ENCODE measurements around the gene FUT3.
"Not testable (repeated sequence)": the region's sequence is repeated elsewhere in the genome, so short reads cannot be mapped to it uniquely, and the experiment has no call there.

Gene FUT3

DNA sequence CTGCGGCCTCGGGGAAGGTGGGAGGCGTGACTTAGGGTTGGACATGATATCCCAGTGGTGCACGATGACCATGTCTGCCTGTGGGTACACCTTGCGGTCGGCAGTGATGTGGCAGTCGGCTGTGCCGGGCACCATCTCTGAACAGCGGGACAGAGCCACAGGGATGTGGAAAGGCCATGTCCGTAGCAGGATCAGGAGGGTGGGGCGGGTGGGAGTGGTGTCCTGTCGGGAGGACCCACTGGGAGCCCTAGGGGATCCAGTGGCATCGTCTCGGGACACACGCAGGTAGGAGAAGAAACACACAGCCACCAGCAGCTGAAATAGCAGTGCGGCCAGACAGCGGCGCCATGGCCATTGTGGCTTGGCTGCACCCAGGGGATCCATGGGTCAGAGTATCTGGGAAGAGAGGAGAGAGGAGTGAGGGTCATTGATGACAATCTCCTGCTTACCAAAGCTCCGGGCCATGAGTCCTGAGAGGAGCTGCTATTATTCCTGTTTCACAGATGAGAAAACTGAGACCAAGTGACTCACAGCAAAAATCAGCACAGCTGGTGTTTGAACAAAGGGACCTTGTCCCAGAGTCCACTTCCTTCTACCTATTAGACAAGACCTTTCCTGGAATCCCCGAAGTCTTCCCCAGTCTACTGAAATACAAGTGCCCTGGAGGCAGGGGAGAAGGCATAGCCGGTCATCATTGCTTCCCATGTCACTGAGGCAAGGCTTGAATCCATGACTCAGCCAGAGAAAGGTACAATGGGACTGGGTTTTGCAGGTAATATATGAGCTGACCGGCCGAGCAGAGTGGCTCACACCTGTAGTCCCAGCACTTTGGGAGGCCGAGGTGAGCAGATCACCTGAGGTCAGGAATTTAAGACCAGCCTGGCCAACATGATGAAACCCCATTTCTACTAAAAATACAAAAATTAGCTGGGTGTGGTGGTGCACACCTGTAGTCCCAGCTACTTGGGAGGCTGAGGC is 6.5 kb downstream of the FUT3 start:
- Mint-ChIP-seq H3K27me3 (peaks cover 9% of the 10 kb centered on the region), H3K4me3 (no peak overlapping the region), H3K4me1 (no peaks in the 10 kb centered on the region), H3K36me3 (no peaks in the 10 kb centered on the region), H3K27ac (no peak overlapping the region), H3K9me3 (no peaks in the 10 kb centered on the region)
- ATAC-seq (ENCODE audit: low read depth) = no peak
- DNase-seq (ENCODE audit: low spot score in 2 of 2) = no peak

DNA sequence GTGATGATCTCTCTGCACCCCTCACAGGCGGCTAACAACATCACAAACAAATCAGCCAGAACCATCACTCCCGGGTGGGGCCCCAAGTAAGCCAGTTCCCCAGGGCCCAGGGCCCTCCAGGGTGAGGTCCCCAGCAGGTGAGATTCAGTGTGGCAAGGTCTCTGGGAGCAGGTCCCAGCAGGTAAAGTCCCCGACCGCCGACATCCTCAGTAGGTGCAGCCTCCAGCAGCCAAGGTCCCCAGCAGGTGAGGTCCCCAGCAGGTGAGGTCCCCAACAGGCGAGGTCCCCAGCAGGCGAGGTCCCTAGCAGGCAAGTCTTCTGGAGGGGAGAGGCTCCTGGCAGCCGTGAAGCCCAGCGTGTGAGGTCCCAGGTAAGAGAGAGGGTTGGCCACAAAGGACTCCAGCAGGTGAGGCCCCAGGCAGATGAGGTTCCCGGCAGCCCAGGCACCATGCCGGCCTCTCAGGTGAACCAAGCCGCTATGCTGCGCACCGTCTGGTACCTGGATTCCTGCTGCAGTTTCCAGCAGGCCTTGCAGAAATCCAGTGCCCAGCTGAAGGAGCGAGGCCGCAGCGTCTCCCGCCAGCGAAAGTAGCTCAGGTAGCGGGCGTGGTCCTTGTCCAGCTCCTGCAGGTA is 7.8 kb downstream of the FUT3 start:
- no peak for DNase-seq (ENCODE audit: low spot score in 2 of 2)
- H3K27me3 Mint-ChIP-seq = peaks cover 10% of the 10 kb centered on the region
- H3K36me3 Mint-ChIP-seq = no peaks in the 10 kb centered on the region
- H3K4me1 Mint-ChIP-seq = peaks cover 2% of the 10 kb centered on the region
- no peak overlapping the region for H3K4me3 Mint-ChIP-seq
- H3K9me3 Mint-ChIP-seq = no peaks in the 10 kb centered on the region
- no peak for ATAC-seq (ENCODE audit: low read depth)
- H3K27ac Mint-ChIP-seq = no peak overlapping the region

DNA sequence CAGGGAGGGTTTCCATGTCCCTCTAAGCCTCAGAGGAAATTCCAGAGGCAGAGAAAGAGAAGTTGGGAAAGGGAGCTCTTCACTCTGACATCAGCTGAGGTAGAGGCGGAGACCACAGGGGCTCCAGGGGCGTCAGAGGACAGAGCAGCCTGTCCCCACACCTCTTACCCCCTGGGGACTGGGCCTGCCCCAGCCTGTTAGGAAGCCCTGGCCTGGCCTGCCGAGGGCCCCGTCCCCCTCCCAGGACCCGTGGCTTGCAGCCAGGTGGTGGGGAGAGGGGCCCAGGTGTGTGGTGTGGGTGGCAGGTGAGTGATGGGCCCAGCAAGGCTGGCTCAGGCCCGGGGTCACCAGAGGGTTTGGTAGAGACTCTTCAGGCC is 9.5 kb downstream of the FUT3 start:
- H3K27me3 Mint-ChIP-seq = peaks cover 14% of the 10 kb centered on the region
- not testable (repeated sequence) for ATAC-seq (ENCODE audit: low read depth); H3K9me3 Mint-ChIP-seq; H3K27ac Mint-ChIP-seq; H3K4me3 Mint-ChIP-seq; DNase-seq (ENCODE audit: low spot score in 2 of 2); H3K36me3 Mint-ChIP-seq; H3K4me1 Mint-ChIP-seq

DNA sequence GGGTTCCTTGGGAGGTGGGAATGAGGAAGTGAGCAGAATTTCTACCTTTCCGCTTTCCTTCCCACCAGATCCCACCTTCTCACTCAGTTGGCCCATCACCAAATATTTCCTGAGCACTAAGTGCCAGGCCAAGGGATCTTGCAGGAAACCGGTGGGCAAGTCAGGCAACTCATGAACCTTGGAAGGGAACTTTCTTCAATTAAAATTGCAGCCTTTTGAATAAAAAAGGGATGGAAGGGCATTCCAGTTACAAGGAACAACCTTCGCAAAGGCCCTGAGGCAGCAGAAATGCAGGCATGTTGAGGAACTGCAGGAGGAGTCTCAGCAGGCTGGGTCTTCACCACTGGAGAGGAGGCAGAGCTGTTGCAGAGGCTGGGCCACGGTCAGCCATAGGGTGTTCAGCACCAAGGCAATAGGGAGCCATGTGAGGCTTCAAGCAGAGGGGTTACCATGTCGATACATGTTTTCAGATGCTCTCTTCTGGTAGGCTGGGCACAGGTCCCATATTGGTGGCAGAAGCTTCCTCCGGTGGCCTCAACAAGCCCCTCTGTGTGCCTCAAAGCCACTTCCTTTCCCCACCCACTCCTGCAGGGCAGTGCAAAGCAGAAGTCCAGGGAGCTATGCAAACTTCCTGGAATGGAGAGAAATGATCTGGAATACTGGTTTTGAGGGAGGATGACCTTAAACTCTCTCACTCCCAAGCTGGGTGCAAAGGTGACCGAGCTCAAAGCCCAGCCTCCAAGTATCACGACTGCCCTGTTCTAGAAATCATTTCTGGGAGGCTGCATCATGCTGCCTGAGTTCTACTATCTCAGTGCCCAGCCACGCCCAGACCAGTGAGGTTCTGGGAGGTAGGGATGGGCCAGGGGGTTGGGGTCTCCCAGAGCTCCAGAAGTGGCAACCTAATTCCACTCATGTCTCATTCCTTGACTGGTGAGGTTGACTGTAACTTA is 11.9 kb downstream of the FUT3 start, which contains the start of gene FUT6:
FUT6 (minus strand) TSS at position 638 of the 953 bp plus-strand sequence. CDS start 7,135 bp downstream, outside the sequence.
- Mint-ChIP-seq H3K4me1 (peaks cover 2% of the 10 kb centered on the region), H3K27ac (no peak within 1 kb of the TSS), H3K4me3 (no peak within 1 kb of the TSS), H3K9me3 (no peaks in the 10 kb centered on the region), H3K36me3 (peaks cover 2% of the 10 kb centered on the region), H3K27me3 (peaks cover 12% of the 10 kb centered on the region)
- no peak for ATAC-seq (ENCODE audit: low read depth)
- no peak for DNase-seq (ENCODE audit: low spot score in 2 of 2)

DNA sequence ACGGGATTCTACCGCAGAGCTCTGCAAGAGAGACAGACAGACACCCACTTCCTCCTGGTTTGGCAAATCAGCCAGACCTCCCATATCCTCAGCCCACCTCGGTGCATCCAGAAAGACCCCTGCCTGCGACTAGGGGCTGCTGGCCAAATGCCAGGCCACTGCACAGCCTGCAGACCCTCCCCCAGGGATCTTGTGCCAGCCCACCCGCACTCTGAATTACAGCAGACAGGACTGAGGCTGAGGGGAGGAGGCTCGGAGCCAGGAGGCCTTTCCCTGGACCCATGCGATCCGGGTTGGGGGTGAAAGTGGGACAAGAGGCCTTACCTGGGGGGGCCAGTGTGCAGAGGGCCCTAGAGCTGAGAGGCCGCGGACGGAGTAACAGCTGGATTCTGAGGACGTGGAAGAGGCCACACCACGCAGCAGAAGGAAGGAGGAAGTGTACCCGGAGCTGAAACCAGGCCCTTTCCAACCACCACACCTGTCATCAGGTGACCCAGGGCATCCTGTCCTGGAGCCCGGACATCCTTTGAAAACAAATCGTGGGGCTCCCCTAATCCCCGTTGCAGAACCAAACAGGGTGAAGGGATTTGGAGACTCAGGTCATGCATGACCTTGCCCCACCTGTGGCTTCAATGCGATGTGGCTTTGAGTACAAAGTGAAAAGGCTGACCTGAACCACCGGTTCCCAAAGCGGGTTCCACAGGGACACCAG is 12.7 kb downstream of the FUT3 start:
- H3K4me3 Mint-ChIP-seq = no peak overlapping the region
- DNase-seq (ENCODE audit: low spot score in 2 of 2) (no peak), ATAC-seq (ENCODE audit: low read depth) (no peak)
- peaks cover 2% of the 10 kb centered on the region for H3K36me3 Mint-ChIP-seq
- H3K27me3 Mint-ChIP-seq = peaks cover 12% of the 10 kb centered on the region
- H3K27ac Mint-ChIP-seq = no peak overlapping the region
- H3K9me3 Mint-ChIP-seq = no peaks in the 10 kb centered on the region
- H3K4me1 Mint-ChIP-seq = peaks cover 2% of the 10 kb centered on the region

DNA sequence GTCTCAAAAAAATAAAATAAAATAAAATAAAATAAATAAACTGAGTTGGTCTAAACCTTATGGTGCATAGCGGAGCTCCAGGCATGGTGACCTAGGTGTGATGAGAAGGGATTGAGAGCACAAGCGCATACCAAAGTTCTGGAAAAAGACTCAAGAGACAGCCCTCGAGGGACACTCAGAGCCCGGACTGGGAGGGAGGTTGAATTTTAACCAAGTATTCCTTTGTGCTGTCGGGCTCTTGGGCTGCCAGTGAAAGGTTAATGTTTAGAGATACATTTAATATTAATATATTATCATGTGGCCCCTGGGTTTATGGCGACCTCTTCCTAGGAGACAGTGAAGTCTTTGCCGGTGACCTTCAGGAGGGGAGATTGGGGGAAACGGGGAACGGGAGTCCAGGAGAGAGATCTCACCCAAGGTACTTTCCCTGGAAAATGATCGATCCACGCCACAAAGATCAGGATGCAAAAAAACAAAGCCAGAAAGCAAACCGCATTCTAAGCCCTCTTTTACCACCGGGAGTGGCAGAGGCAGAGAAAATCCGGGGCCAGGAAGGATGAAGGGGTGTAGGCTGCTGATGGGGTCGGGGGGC is 13.4 kb downstream of the FUT3 start:
- no peak overlapping the region for H3K27ac Mint-ChIP-seq
- H3K4me3 Mint-ChIP-seq = no peak overlapping the region
- H3K27me3 Mint-ChIP-seq = peaks cover 9% of the 10 kb centered on the region
- DNase-seq (ENCODE audit: low spot score in 2 of 2) (no peak), ATAC-seq (ENCODE audit: low read depth) (no peak)
- no peaks in the 10 kb centered on the region for H3K9me3 Mint-ChIP-seq
- H3K36me3 Mint-ChIP-seq = peaks cover 2% of the 10 kb centered on the region
- peaks cover 2% of the 10 kb centered on the region for H3K4me1 Mint-ChIP-seq

DNA sequence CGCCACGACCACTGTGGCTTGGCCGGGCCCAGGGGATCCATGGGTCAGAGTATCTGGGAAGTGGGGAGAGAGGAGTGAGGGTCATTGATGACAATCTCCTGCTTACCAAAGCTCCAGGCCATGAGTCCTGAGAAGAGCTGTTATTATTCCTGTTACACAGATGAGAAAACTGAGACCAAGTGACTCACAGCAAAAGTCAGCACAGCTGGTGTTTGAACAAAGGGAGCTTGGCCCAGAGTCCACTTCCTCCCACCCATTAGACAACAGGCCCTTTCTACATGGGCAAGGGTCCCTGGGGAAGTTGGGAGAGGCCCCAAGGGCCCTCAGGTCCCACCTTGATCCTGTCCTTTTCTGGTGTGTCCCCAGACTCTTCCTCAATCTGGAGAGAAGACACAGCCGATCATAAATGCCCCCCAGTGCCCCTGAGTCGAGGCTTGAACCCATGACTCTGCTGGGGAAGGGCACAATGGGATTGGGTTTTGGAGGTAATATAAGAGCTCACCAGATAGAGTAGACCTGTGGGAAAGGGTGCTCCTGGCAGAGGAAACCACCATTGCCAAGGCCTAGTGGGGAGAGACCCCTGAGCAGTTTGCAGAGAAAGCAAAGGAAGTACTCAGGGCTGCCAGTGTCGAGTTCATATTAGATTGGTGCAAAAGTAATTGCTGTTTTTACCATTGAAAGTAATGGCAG is 18.6 kb downstream of the FUT3 start:
- Mint-ChIP-seq H3K36me3 (no peaks in the 10 kb centered on the region), H3K9me3 (no peaks in the 10 kb centered on the region), H3K27me3 (peaks cover 13% of the 10 kb centered on the region)

DNA sequence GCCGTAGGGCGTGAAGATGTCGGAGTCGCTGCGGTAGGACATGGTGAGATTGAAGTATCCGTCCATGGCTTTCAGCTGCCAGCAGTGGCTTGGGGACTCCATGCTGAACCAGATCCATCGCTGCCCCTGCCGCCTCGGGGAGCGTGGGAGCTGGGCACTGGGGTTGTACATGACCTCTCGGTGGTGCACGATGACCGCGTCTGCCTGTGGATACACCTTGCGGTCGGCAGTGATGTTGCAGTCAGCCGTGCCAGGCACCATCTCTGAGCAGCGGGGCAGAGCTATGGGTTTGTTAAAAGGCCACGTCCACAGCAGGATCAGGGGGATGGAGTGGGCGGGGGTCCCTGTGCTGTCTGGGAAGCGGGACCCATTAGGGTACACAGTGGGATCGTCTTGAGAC is 19.2 kb downstream of the FUT3 start:
- H3K27ac Mint-ChIP-seq = no peak overlapping the region
- H3K27me3 Mint-ChIP-seq = peaks cover 15% of the 10 kb centered on the region
- no peak for ATAC-seq (ENCODE audit: low read depth)
- no peak for DNase-seq (ENCODE audit: low spot score in 2 of 2)
- H3K9me3 Mint-ChIP-seq = peaks cover 1% of the 10 kb centered on the region
- H3K36me3 Mint-ChIP-seq = peaks cover 2% of the 10 kb centered on the region
- H3K4me1 Mint-ChIP-seq = peaks cover 7% of the 10 kb centered on the region
- no peak overlapping the region for H3K4me3 Mint-ChIP-seq

More for the DNA sequence above, 18.6 kb downstream of the FUT3 start:
- Mint-ChIP-seq H3K27ac (no peak overlapping the region), H3K4me3 (no peak overlapping the region), H3K4me1 (peaks cover 4% of the 10 kb centered on the region)
- DNase-seq (ENCODE audit: low spot score in 2 of 2) = no peak
- no peak for ATAC-seq (ENCODE audit: low read depth)

DNA sequence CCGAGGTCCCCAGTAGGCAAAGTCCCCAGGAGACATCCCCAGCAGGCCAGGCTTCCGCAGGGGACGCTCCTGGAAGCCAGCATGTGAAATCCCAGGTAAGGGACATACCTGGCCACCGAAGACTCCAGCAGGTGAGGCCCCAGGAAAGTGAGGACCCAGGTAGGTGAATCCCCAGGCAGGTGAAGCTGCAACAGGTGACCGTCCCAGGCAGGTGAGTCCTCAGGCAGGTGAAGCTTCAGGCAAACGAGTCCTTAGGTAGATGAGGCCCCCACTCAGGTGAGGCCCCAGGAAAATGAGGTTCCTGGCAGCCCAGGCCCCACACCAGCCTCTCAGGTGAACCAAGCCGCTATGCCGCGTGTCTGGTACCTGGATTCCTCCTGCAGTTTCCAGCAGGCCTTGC is 20.1 kb downstream of the FUT3 start:
- no peak overlapping the region for H3K27ac Mint-ChIP-seq
- H3K4me3 Mint-ChIP-seq = no peak overlapping the region
- no peak for DNase-seq (ENCODE audit: low spot score in 2 of 2)
- peaks cover 2% of the 10 kb centered on the region for H3K36me3 Mint-ChIP-seq
- H3K4me1 Mint-ChIP-seq = peaks cover 8% of the 10 kb centered on the region
- H3K27me3 Mint-ChIP-seq = peaks cover 16% of the 10 kb centered on the region
- no peak for ATAC-seq (ENCODE audit: low read depth)
- peaks cover 2% of the 10 kb centered on the region for H3K9me3 Mint-ChIP-seq

DNA sequence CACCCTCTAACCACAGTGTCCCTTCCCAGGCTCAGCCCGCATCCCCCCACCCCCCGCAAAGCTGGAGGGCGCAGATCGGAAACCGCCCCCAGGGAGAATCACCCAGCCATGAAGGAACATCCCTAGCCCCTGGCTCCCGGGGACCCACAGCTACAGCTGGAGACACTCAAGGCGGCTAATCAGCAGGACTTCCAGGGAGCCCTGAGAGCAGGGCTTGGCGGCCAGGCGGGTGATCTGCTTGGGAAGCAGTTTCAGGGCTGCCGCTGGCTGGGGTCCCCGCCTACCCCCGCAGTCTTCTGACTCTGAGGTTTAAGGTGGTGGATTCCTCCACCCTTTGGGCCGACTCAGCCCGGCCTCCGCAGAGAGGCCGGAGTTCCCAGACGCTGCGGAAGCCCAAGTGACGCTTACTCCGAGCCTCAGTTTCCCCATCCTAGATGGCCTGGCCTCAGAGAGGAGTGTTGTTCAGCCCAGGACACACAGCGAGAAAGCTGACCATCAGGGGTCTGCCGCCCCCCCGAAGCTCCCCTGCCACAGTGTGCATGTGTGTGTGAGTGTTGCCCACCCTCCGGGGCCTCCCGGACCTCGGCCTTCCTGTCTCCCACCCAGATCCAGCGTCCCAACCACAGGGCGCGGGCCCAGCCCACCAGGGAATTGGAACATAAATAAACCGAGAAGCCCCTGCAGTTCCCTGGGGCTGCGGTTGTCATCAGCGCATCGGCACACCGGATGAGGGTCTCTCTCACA is 21.5 kb downstream of the FUT3 start:
- H3K9me3 Mint-ChIP-seq = peaks cover 2% of the 10 kb centered on the region
- no peak for ATAC-seq (ENCODE audit: low read depth)
- H3K4me1 Mint-ChIP-seq = peaks cover 8% of the 10 kb centered on the region
- peaks cover 16% of the 10 kb centered on the region for H3K27me3 Mint-ChIP-seq
- no peak overlapping the region for H3K27ac Mint-ChIP-seq
- no peak for DNase-seq (ENCODE audit: low spot score in 2 of 2)
- no peak overlapping the region for H3K4me3 Mint-ChIP-seq
- peaks cover 2% of the 10 kb centered on the region for H3K36me3 Mint-ChIP-seq

DNA sequence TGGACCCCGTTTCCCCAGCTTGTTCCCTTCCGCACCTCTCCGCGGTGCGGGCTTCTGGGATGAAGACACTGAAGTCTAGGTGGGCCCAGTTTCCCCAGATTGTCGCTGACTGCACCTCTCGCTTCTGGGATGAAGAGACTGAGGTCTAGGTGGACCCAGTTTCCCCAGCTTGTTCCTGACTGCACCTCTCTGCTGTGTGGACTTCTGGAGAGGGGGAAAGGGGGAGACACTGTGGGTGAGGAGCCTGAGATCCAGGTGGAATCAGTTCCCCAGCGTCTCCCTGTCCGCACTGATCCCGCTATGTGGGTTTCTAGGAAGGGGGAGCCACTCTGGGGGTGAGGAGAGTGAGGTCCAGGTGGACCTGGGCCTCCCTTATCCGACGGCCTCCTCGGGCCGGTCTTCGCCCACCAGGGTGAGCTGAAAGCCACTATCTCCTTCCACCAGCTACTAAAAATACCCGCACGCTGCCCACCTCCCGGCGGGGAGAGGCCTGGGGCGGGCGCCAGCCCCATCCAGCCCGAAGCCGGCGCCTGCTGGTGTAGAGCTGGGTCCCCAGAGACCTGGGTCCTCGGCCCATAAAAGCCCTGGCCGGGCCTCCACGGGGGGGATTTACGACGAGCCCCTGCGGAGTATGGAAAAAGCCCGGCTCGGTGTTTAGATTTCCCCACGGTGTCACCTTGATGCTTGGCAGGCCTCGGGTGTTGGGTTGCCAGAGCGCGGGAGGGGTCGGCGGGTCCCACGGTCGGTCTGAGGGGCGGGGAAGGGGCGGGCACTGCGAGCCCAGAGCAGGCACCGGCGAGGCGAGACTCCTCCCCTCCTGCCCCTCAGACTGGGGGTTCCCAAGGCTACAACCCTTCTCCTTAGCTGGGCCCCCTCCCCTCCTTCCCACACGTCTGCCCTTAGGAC is 22.3 kb downstream of the FUT3 start:
- peak in 1 of 2 donors; percentile 24 for DNase-seq (ENCODE audit: low spot score in 2 of 2)
- H3K27ac Mint-ChIP-seq = peak overlapping the region; percentile 68
- H3K27me3 Mint-ChIP-seq = peaks cover 16% of the 10 kb centered on the region
- no peak for ATAC-seq (ENCODE audit: low read depth)
- H3K4me1 Mint-ChIP-seq = peaks cover 8% of the 10 kb centered on the region
- H3K36me3 Mint-ChIP-seq = peaks cover 2% of the 10 kb centered on the region
- H3K9me3 Mint-ChIP-seq = peaks cover 2% of the 10 kb centered on the region
- H3K4me3 Mint-ChIP-seq = peak overlapping the region; percentile 85
